Natural killer cell treated with Interleukin-12 subunit alpha and Interleukin-12 subunit beta and Interleukin-15 and Interleukin-18, amount 100 ng/mL, for 72 hours (primary cell): ENCODE measurements around the gene TEAD2. TPM values are rescaled to one million over a fixed set of nuclear protein-coding genes. Genes with fewer than 3 reads are reported as not detected.
A peak's percentile ranks its signal among the peaks of the same experiment; 100 is the strongest.

ENCODE experiments used
- ATAC-seq, 2 donors: fragments of 150-1000 bp; cut with Tn5 transposase in 1 of 2; sonication (Bioruptor Pico), chemical (Tn5 transposase) in 1 of 2; 2 replicates each; pipeline ENCODE4 v1.10.0; 2021
- DNase-seq: peaks from one replicate; pipeline ENCODE4 v3.0.0; 2022; ENCODE audit warnings: low spot score
- H3K27ac Mint-ChIP-seq, 2 donors: 1 replicate in 1 of 2; 2 replicates in 1 of 2; pipeline ENCODE4 v1.8.0; 2022; ENCODE audit warnings: mixed read lengths in 2 of 2, mild to moderate bottlenecking in 1 of 2, moderate library complexity in 1 of 2
- H3K27me3 Mint-ChIP-seq, 2 donors: 1 replicate in 1 of 2; 2 replicates in 1 of 2; pipeline ENCODE4 v1.8.0; 2022; ENCODE audit warnings: mixed read lengths in 2 of 2
- H3K36me3 Mint-ChIP-seq: one replicate; pipeline ENCODE4 v1.8.0; 2022; ENCODE audit warnings: mixed read lengths
- H3K4me1 Mint-ChIP-seq, 2 donors: 1 replicate in 1 of 2; 2 replicates in 1 of 2; pipeline ENCODE4 v1.8.0; 2022; ENCODE audit warnings: low read depth in 2 of 2, mixed read lengths in 2 of 2, mild to moderate bottlenecking in 1 of 2
- H3K4me3 Mint-ChIP-seq: one replicate; pipeline ENCODE4 v1.8.0; 2022; ENCODE audit warnings: mixed read lengths
- H3K9me3 Mint-ChIP-seq: 2 replicates; pipeline ENCODE4 v1.8.0; 2022; ENCODE audit warnings: mixed read lengths
- total RNA-seq, 2 donors: library from RNA; stranded (reverse); gene quantifications; one replicate each; pipeline ENCODE4 v1.2.3, GENCODE V29; 2022

Gene TEAD2
- total RNA-seq, 2 donors from 2014 or later = not detected

- Mint-ChIP-seq H3K36me3 (no peaks in the 10 kb centered on the region), H3K4me3 (no peak overlapping the region), H3K27me3 (peaks cover 7 to 10% of the 10 kb centered on the region in 2 donors)
Measured at GRCh38 chr19:49395581-49396407, 33.6 kb upstream of the TEAD2 start.

GRCh38 chr19:49393881-49394280 is 31.7 kb upstream of the TEAD2 start:
- ATAC-seq = no peak
- H3K27me3 Mint-ChIP-seq = peaks cover 7 to 10% of the 10 kb centered on the region in 2 donors

More at GRCh38 chr19:49395581-49396407, 33.6 kb upstream of the TEAD2 start:
- no peaks in the 10 kb centered on the region for H3K9me3 Mint-ChIP-seq
- ATAC-seq = no peak
- no peak for DNase-seq
- H3K4me1 Mint-ChIP-seq = peaks cover 5 to 14% of the 10 kb centered on the region in 2 donors
- no peak overlapping the region for H3K27ac Mint-ChIP-seq

GRCh38 chr19:49391581-49392399 is 29.6 kb upstream of the TEAD2 start:
- H3K4me1 Mint-ChIP-seq = peaks cover 13 to 33% of the 10 kb centered on the region in 2 donors
- H3K36me3 Mint-ChIP-seq = no peaks in the 10 kb centered on the region
- no peaks in the 10 kb centered on the region for H3K9me3 Mint-ChIP-seq
- H3K27me3 Mint-ChIP-seq = peaks cover 3 to 7% of the 10 kb centered on the region in 2 donors
- peak overlapping the region; percentile 5 for H3K27ac Mint-ChIP-seq
- peak; percentile 82 for DNase-seq
- peak overlapping the region; percentile 4 for H3K4me3 Mint-ChIP-seq
- peak; percentile 84 to 85 for ATAC-seq

More at GRCh38 chr19:49393881-49394280, 31.7 kb upstream of the TEAD2 start:
- Mint-ChIP-seq H3K36me3 (no peaks in the 10 kb centered on the region), H3K27ac (no peak overlapping the region), H3K4me1 (peaks cover 5 to 15% of the 10 kb centered on the region in 2 donors), H3K4me3 (no peak overlapping the region), H3K9me3 (no peaks in the 10 kb centered on the region)
- DNase-seq = no peak

GRCh38 chr19:49390929-49391359 is 28.7 kb upstream of the TEAD2 start:
- no peak overlapping the region for H3K27ac Mint-ChIP-seq
- H3K36me3 Mint-ChIP-seq = no peaks in the 10 kb centered on the region
- no peaks in the 10 kb centered on the region for H3K9me3 Mint-ChIP-seq
- ATAC-seq (no peak), DNase-seq (no peak)
- H3K4me3 Mint-ChIP-seq = no peak overlapping the region
- H3K4me1 Mint-ChIP-seq = peaks cover 13 to 33% of the 10 kb centered on the region in 2 donors
- peaks cover 3 to 7% of the 10 kb centered on the region in 2 donors for H3K27me3 Mint-ChIP-seq

- Mint-ChIP-seq H3K4me1 (peaks cover 13 to 33% of the 10 kb centered on the region in 2 donors), H3K9me3 (no peaks in the 10 kb centered on the region), H3K27me3 (peaks cover 3 to 7% of the 10 kb centered on the region in 2 donors), H3K27ac (no peak overlapping the region), H3K36me3 (no peaks in the 10 kb centered on the region), H3K4me3 (no peak overlapping the region)
- DNase-seq (no peak), ATAC-seq (no peak)
Measured at GRCh38 chr19:49390131-49390928, 28.1 kb upstream of the TEAD2 start.

GRCh38 chr19:49389406-49389805 is 27.2 kb upstream of the TEAD2 start:
- no peak overlapping the region for H3K27ac Mint-ChIP-seq
- no peak for ATAC-seq

GRCh38 chr19:49387936-49388372 is 25.7 kb upstream of the TEAD2 start, which contains the start of gene KASH5:
KASH5 (plus strand) TSS chr19:49388249; CDS start chr19:49390884, 2,635 bp downstream.
- Mint-ChIP-seq H3K4me1 (peaks cover 13 to 33% of the 10 kb centered on the region in 2 donors), H3K27me3 (peaks cover 3 to 7% of the 10 kb centered on the region in 2 donors), H3K36me3 (no peaks in the 10 kb centered on the region), H3K4me3 (peak within 1 kb of the TSS; percentile 67), H3K9me3 (no peaks in the 10 kb centered on the region), H3K27ac (peak within 1 kb of the TSS; percentile 65 to 78)
- ATAC-seq (peak; percentile 83 to 86), DNase-seq (peak; percentile 85)

More at GRCh38 chr19:49389406-49389805, 27.2 kb upstream of the TEAD2 start:
- Mint-ChIP-seq H3K4me3 (no peak overlapping the region), H3K4me1 (peaks cover 13 to 33% of the 10 kb centered on the region in 2 donors), H3K27me3 (peaks cover 3 to 7% of the 10 kb centered on the region in 2 donors), H3K36me3 (no peaks in the 10 kb centered on the region), H3K9me3 (no peaks in the 10 kb centered on the region)
- no peak for DNase-seq

- no peak overlapping the region for H3K4me3 Mint-ChIP-seq
- peaks cover 2% of the 10 kb centered on the region for H3K9me3 Mint-ChIP-seq
- DNase-seq = no peak
- peaks cover 8 to 15% of the 10 kb centered on the region in 2 donors for H3K4me1 Mint-ChIP-seq
- peaks cover 6% of the 10 kb centered on the region for H3K36me3 Mint-ChIP-seq
- H3K27ac Mint-ChIP-seq = no peak overlapping the region
- peaks cover 5 to 6% of the 10 kb centered on the region in 2 donors for H3K27me3 Mint-ChIP-seq
- no peak for ATAC-seq
Measured at GRCh38 chr19:49383599-49383998, 21.4 kb upstream of the TEAD2 start.

- H3K27ac Mint-ChIP-seq = no peak overlapping the region
- peaks cover 2% of the 10 kb centered on the region for H3K9me3 Mint-ChIP-seq
- H3K4me3 Mint-ChIP-seq = no peak overlapping the region
- ATAC-seq (no peak), DNase-seq (no peak)
- peaks cover 6% of the 10 kb centered on the region for H3K36me3 Mint-ChIP-seq
- H3K27me3 Mint-ChIP-seq = peaks cover 5 to 6% of the 10 kb centered on the region in 2 donors
- H3K4me1 Mint-ChIP-seq = peaks cover 3 to 6% of the 10 kb centered on the region in 2 donors
Measured at GRCh38 chr19:49382639-49383038, 20.4 kb upstream of the TEAD2 start.

- peaks cover 11 to 13% of the 10 kb centered on the region in 2 donors for H3K27me3 Mint-ChIP-seq
- H3K4me1 Mint-ChIP-seq = no peaks in the 10 kb centered on the region
- peaks cover 6% of the 10 kb centered on the region for H3K36me3 Mint-ChIP-seq
- ATAC-seq (no peak), DNase-seq (no peak)
- peaks cover 2% of the 10 kb centered on the region for H3K9me3 Mint-ChIP-seq
- no peak overlapping the region for H3K27ac Mint-ChIP-seq
- H3K4me3 Mint-ChIP-seq = no peak overlapping the region
Measured at GRCh38 chr19:49380391-49380790, 18.2 kb upstream of the TEAD2 start.

- H3K36me3 Mint-ChIP-seq = peaks cover 6% of the 10 kb centered on the region
- H3K4me1 Mint-ChIP-seq = no peaks in the 10 kb centered on the region
- H3K4me3 Mint-ChIP-seq = no peak overlapping the region
- H3K27ac Mint-ChIP-seq = no peak overlapping the region
- H3K9me3 Mint-ChIP-seq = peaks cover 2% of the 10 kb centered on the region
- ATAC-seq = no peak
- H3K27me3 Mint-ChIP-seq = peaks cover 11 to 13% of the 10 kb centered on the region in 2 donors
- no peak for DNase-seq
Measured at GRCh38 chr19:49378512-49378911, 16.3 kb upstream of the TEAD2 start.

GRCh38 chr19:49374665-49375434 is 12.6 kb upstream of the TEAD2 start:
- peaks cover 5 to 8% of the 10 kb centered on the region in 2 donors for H3K27me3 Mint-ChIP-seq
- no peaks in the 10 kb centered on the region for H3K36me3 Mint-ChIP-seq
- no peak overlapping the region for H3K4me3 Mint-ChIP-seq
- H3K4me1 Mint-ChIP-seq = no peaks in the 10 kb centered on the region
- H3K27ac Mint-ChIP-seq = peak overlapping the region in 1 of 2 donors; percentile 59
- ATAC-seq (no peak), DNase-seq (no peak)
- H3K9me3 Mint-ChIP-seq = no peaks in the 10 kb centered on the region
